Measurements from ENCODE around the gene BMP6. TPM values are rescaled to one million over a fixed set of nuclear protein-coding genes. Genes with fewer than 3 reads are reported as not detected.

The BMP6 gene
- total RNA-seq, 1 experiment from 2014 or later, result 0.28 TPM

- no peak overlapping the region for H3K14ac ChIP-seq (ENCODE audit: insufficient read depth, low read length)
- H4K91ac ChIP-seq (ENCODE audit: insufficient read length, low read depth, low read length), result no peak overlapping the region
- Mint-ChIP-seq H3K9me3 (peaks cover 10 to 13% of the 10 kb centered on the region in 2 experiments), H3K27me3 (ENCODE audit: low read depth) (peaks cover 1% of the 10 kb centered on the region), H3K27ac (no peak overlapping the region), H3K36me3 (ENCODE audit: insufficient read depth in 1 of 3, low read depth in 3 of 3) (peaks cover 2 to 7% (median 4%) of the 10 kb centered on the region in 3 experiments; a peak in 6 of 7 replicates), H3K4me1 (no peaks in the 10 kb centered on the region), H3K4me3 (no peak overlapping the region)
- no peak overlapping the region for H2BK15ac ChIP-seq (ENCODE audit: low read depth, low read length)
- no peak overlapping the region for H3K27ac ChIP-seq (ENCODE audit: insufficient read length, low read depth, low read length)
- H4K20me1 ChIP-seq (ENCODE audit: control insufficient read depth, insufficient read depth, insufficient read length), result no peaks in the 10 kb centered on the region
- no peak overlapping the region for H3T11ph ChIP-seq (ENCODE audit: low read length)
- no peaks in the 10 kb centered on the region for H3K4me1 ChIP-seq (ENCODE audit: insufficient read depth, low read length)
- H2BK12ac ChIP-seq (ENCODE audit: insufficient read length, low read depth, low read length), result no peak overlapping the region
- H3K18ac ChIP-seq (ENCODE audit: insufficient read length, low read depth, low read length), result no peak overlapping the region
- no peak overlapping the region for H3K9ac ChIP-seq (ENCODE audit: extremely low read depth, insufficient read length, low read length)
- no peak overlapping the region for H3K4me2 ChIP-seq (ENCODE audit: insufficient read depth, insufficient read length, low read length)
- no peak for DNase-seq
- no peaks in the 10 kb centered on the region for H3K23me2 ChIP-seq (ENCODE audit: insufficient read length, low read depth, low read length, poor library complexity, severe bottlenecking)
- H2BK120ac ChIP-seq (ENCODE audit: low read depth, low read length, poor library complexity, severe bottlenecking), result no peak overlapping the region
- no peaks in the 10 kb centered on the region for H3K79me1 ChIP-seq (ENCODE audit: insufficient read depth, low read depth, low read length, poor library complexity, severe bottlenecking)
- no peak overlapping the region for H4K8ac ChIP-seq (replicated peaks; ENCODE audit: insufficient read length, low read depth, low read length)
- H2AFZ ChIP-seq (ENCODE audit: low read length), result no peak overlapping the region
- no CpG with 5 or more reads among the region's 2 CpGs for WGBS (ENCODE audit: extremely low coverage, insufficient read length, low lambda C conversion rate)
- no peaks in the 10 kb centered on the region for H3K79me2 ChIP-seq (ENCODE audit: insufficient read depth, low read length)
- H4K5ac ChIP-seq (ENCODE audit: insufficient read length, low read depth, low read length), result no peak overlapping the region
- H2BK20ac ChIP-seq (ENCODE audit: low read depth, low read length, poor library complexity, severe bottlenecking), result no peak overlapping the region
- no peak overlapping the region for H2AK5ac ChIP-seq (ENCODE audit: insufficient read length, low read length)
- H3K9me3 ChIP-seq (ENCODE audit: control insufficient read depth, low read depth, low read length), result peaks cover 5% of the 10 kb centered on the region
- H3K4ac ChIP-seq (ENCODE audit: low read depth, low read length), result no peak overlapping the region
- H2BK5ac ChIP-seq (ENCODE audit: insufficient read length, low read length), result no peak overlapping the region
- no peak overlapping the region for H3K23ac ChIP-seq (ENCODE audit: insufficient read length, low read depth, low read length)
- no peak for TF ChIP-seq CTCF (conservative IDR thresholded peaks at IDR 0.05)
- H3K27me3 ChIP-seq (ENCODE audit: insufficient read depth, low read length), result no peaks in the 10 kb centered on the region
- no peak overlapping the region for H3K56ac ChIP-seq (ENCODE audit: insufficient read length, low read depth, low read length)
Measured at GRCh38 chr6:7920425-7920824, 194.5 kb downstream of the BMP6 start.
